Measurements from ENCODE around the gene CEACAM1.

DNA sequence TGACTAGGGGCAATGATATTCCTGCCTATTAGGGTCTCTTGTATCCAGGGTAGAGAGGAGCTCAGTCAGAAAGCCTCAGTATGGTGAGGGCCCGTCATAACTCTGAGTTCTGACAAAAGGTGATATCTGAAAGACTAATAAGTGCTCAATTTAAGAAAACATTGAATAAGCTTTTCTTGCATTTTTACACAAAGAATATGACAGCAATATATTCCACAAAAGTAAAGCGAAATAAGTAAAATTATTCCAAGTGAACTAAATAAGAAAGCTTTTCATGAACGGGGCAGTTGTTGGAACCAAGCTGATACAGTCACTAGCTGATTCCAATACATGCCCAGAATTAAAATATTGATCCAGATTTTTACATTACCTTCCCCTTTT is 40.5 kb downstream of the CEACAM1 start:
- TF ChIP-seq POLR2A (IDR thresholded peaks at IDR 0.05; ENCODE audit: low read length): no peak
- no peak for TF ChIP-seq GATA1 (IDR thresholded peaks at IDR 0.05; ENCODE audit: low read depth, low read length)
